ENCODE data around the gene ZNF12.

DNA sequence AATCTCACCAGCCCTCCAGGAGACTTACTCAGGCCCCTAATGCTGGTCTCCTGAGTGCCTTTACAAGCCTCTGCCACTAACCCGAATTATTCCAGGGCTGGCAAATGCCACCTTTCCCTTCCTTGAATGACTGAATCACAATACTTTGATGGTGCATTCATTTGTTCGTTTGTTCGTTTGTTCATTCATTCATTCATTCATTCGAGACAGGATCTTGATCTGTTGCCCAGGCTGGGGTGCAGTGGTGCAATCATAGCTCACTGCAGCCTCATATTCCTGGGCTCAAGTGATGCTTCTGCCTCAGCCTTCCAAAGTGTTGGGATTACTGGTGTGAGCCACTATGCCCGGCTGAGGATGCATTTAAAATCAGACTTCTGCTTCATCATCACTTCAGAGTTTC is 6.0 kb downstream of the ZNF12 start:
- TF ChIP-seq CTCF (IDR thresholded peaks at IDR 0.05) (no peak), POLR2A (IDR thresholded peaks at IDR 0.05) (no peak)
